SK-N-MC (cell line): Measurements from ENCODE around the gene MED27.

Experiments used
- DNase-seq: peaks from one replicate; pipeline ENCODE4 v3.0.0-alpha.2; 2011; ENCODE audit warnings: low read depth, low spot score
- H3K27ac ChIP-seq: fragments of 200-600 bp; sonication (generic); 2 replicates; pipeline ENCODE4 v1.5.1; 2016; ENCODE audit warnings: mixed run types
- H3K36me3 ChIP-seq: fragments of 200-600 bp; sonication (generic); 2 replicates; pipeline ENCODE4 v1.6.1; 2017; ENCODE audit warnings: antibody characterized with exemption, low read length, mixed read lengths; ENCODE audit not compliant: insufficient read depth
- H3K4me3 ChIP-seq: fragments of 200-600 bp; sonication (generic); 2 replicates; pipeline ENCODE4 v1.5.1; 2016
- H3K9ac ChIP-seq: fragments of 200-600 bp; sonication (generic); 2 replicates; pipeline ENCODE4 v1.8.0; 2017; ENCODE audit warnings: mixed run types, mixed read lengths; ENCODE audit not compliant: insufficient read length
- H3K9me3 ChIP-seq: fragments of 200-600 bp; sonication (generic); 2 replicates; pipeline ENCODE4 v1.6.1; 2017; ENCODE audit warnings: low read depth, mild to moderate bottlenecking, antibody characterized with exemption, low read length, moderate library complexity, mixed read lengths
- EZH2 ChIP-seq: fragments of 200-600 bp; sonication (generic); IDR thresholded peaks from one replicate; pipeline ENCODE4 v1.6.1; 2017; ENCODE audit warnings: antibody characterized with exemption
- FOXP2 ChIP-seq: optimal IDR thresholded peaks from 2 replicates; pipeline ENCODE3; 2011; ENCODE audit warnings: mild to moderate bottlenecking, moderate library complexity; ENCODE audit not compliant: insufficient read depth; ENCODE audit errors: extremely low read length, control extremely low read depth
- POLR2AphosphoS5 ChIP-seq: IDR thresholded peaks from 2 replicates; pipeline ENCODE4 v1.6.1; 2012; ENCODE audit warnings: mild to moderate bottlenecking, low read depth, low read length, borderline replicate concordance

The MED27 gene

GRCh38 chr9:132078699-132079356, 839 bp downstream of the MED27 start:
- DNase-seq = no peak
- H3K4me3 ChIP-seq = peak overlapping the region; percentile 83
- TF ChIP-seq FOXP2 = no peak
- no peak for TF ChIP-seq POLR2AphosphoS5

GRCh38 chr9:132077881-132078698, 1.6 kb downstream of the MED27 start:
- DNase-seq = peak; percentile 24
- Histone ChIP-seq H3K9me3 (no peaks in the 10 kb centered on the region), H3K9ac (no peak overlapping the region), H3K36me3 (peaks cover 23% of the 10 kb centered on the region), H3K27ac (no peak overlapping the region), H3K4me3 (peak overlapping the region; percentile 83)
- no peak for TF ChIP-seq POLR2AphosphoS5
- no peak for TF ChIP-seq FOXP2
- no peak for TF ChIP-seq EZH2

More at GRCh38 chr9:132078699-132079356, 839 bp downstream of the MED27 start:
- Histone ChIP-seq H3K9me3 (no peaks in the 10 kb centered on the region), H3K27ac (no peak overlapping the region), H3K9ac (peak overlapping the region; percentile 77), H3K36me3 (peaks cover 23% of the 10 kb centered on the region)

- Histone ChIP-seq H3K9ac (no peak overlapping the region), H3K9me3 (no peaks in the 10 kb centered on the region), H3K27ac (no peak overlapping the region), H3K4me3 (no peak overlapping the region), H3K36me3 (peaks cover 29% of the 10 kb centered on the region)
- TF ChIP-seq POLR2AphosphoS5 = no peak
- TF ChIP-seq EZH2 = no peak
- TF ChIP-seq FOXP2 = no peak
- DNase-seq = no peak
Measured at GRCh38 chr9:132075853-132076252, 3.8 kb downstream of the MED27 start.

GRCh38 chr9:132074736-132075135, 4.9 kb downstream of the MED27 start:
- Histone ChIP-seq H3K9ac (no peak overlapping the region), H3K4me3 (no peak overlapping the region), H3K36me3 (peaks cover 29% of the 10 kb centered on the region), H3K27ac (no peak overlapping the region), H3K9me3 (no peaks in the 10 kb centered on the region)
- DNase-seq = no peak
- TF ChIP-seq FOXP2 (no peak), EZH2 (no peak), POLR2AphosphoS5 (no peak)

- no peak overlapping the region for H3K27ac ChIP-seq
- no peak overlapping the region for H3K9ac ChIP-seq
- H3K9me3 ChIP-seq = no peaks in the 10 kb centered on the region
- no peak for TF ChIP-seq POLR2AphosphoS5
- peaks cover 26% of the 10 kb centered on the region for H3K36me3 ChIP-seq
- H3K4me3 ChIP-seq = no peak overlapping the region
- DNase-seq = no peak
Measured at GRCh38 chr9:132071847-132072507, 7.7 kb downstream of the MED27 start.

- no peak for TF ChIP-seq POLR2AphosphoS5
- TF ChIP-seq EZH2 = no peak
- no peak for TF ChIP-seq FOXP2
- no peak overlapping the region for H3K9ac ChIP-seq
- peaks cover 6% of the 10 kb centered on the region; the same call in 1 of the 2 replicates for H3K36me3 ChIP-seq
- no peak overlapping the region for H3K27ac ChIP-seq
- DNase-seq = no peak
- H3K4me3 ChIP-seq = no peak overlapping the region
- no peaks in the 10 kb centered on the region for H3K9me3 ChIP-seq
Measured at GRCh38 chr9:132069046-132069898, 10.4 kb downstream of the MED27 start.

- no peak overlapping the region for H3K9ac ChIP-seq
- no peak for DNase-seq
- no peak overlapping the region for H3K4me3 ChIP-seq
- peaks cover 6% of the 10 kb centered on the region; the same call in 1 of the 2 replicates for H3K36me3 ChIP-seq
- no peaks in the 10 kb centered on the region for H3K9me3 ChIP-seq
- H3K27ac ChIP-seq = no peak overlapping the region
- no peak for TF ChIP-seq FOXP2
- no peak for TF ChIP-seq POLR2AphosphoS5
- no peak for TF ChIP-seq EZH2
Measured at GRCh38 chr9:132068605-132069004, 11.1 kb downstream of the MED27 start.
